Coronary artery (tissue), 2 donors: Measurements from ENCODE around the gene GALNT18.

ENCODE experiments used
- DNase-seq: peaks from one replicate; pipeline ENCODE4 v3.0.0-alpha.2; 2017; ENCODE audit warnings: low spot score
- H3K27ac ChIP-seq, 2 donors: fragments of 200-600 bp; sonication (generic); one replicate each; pipeline ENCODE4 v1.5.1; 2016 to 2019
- H3K4me3 ChIP-seq: fragments of 200-600 bp; sonication (generic); 2 replicates; pipeline ENCODE4 v1.5.1; 2016; ENCODE audit warnings: mild to moderate bottlenecking, moderate library complexity
- CTCF ChIP-seq: fragments of 200-600 bp; sonication (generic); IDR thresholded peaks from one replicate; pipeline ENCODE4 v1.5.1; 2019; ENCODE audit warnings: antibody characterized with exemption

Gene GALNT18

GRCh38 chr11:11390068-11390771 lies 231.6 kb downstream of the GALNT18 start:
- no peak overlapping the region for H3K4me3 ChIP-seq
- DNase-seq = no peak
- no peak overlapping the region for H3K27ac ChIP-seq
- TF ChIP-seq CTCF = no peak

- no peak overlapping the region for H3K4me3 ChIP-seq
- no peak for TF ChIP-seq CTCF
- H3K27ac ChIP-seq = no peak overlapping the region
- no peak for DNase-seq
Measured at GRCh38 chr11:11389238-11389637, 232.6 kb downstream of the GALNT18 start.

DNA sequence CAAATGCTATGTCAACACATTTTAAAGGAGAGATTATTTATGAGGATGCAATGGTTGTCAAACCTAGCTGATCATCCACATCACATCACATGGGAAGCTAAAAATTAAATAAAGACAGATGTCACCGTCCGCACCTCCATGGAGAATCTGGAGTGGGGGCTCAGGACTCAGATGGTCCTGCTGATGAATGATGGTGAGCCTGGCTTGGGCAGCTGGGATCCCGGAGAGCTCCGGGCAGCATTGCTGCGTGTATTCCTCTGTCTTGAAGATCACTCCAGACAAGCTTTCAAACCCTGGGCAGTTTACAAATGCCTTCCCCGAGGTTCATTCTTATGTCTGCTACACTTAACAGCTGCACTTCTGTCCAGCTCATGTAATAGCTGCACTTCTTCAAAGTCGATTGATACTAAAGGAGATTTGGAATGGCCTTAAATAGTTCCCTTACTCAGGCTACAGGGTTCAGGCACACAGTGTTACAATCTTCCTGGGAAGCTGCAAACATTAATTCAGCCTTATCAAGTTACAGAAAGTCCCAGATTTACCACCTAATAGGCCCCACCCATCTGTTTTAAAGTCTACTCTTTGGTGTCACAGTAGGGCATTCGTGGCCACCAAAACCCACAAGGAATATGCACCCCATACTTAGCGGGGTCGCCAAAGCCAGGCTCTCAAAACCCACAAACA lies 234.0 kb downstream of the GALNT18 start:
- no peak for DNase-seq
- Histone ChIP-seq H3K27ac (no peak overlapping the region), H3K4me3 (no peak overlapping the region)
- TF ChIP-seq CTCF = no peak

DNA sequence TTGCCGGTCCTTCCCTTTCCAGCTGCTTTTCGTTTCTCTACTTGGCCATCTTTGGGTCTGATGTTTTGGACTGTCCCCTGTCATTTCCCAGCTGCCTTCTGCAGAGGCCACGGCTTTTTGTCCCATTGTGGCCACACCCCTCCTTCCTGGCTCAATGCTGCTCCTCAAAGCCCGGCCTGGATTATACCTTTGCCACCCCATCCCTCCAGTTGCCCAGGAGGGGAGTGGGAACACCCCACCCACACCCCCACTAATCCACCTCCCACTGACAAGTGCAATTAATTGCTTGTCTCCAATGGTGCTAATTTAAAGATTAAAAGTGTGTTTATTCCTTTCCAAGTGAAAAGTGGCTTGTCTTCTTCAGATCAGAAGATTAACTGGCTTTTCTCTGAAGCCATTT lies 234.6 kb downstream of the GALNT18 start:
- Histone ChIP-seq H3K4me3 (no peak overlapping the region), H3K27ac (no peak overlapping the region)
- no peak for DNase-seq
- no peak for TF ChIP-seq CTCF

GRCh38 chr11:11384829-11385228 lies 237.0 kb downstream of the GALNT18 start:
- no peak for DNase-seq
- no peak for TF ChIP-seq CTCF
- Histone ChIP-seq H3K4me3 (no peak overlapping the region), H3K27ac (no peak overlapping the region)

DNA sequence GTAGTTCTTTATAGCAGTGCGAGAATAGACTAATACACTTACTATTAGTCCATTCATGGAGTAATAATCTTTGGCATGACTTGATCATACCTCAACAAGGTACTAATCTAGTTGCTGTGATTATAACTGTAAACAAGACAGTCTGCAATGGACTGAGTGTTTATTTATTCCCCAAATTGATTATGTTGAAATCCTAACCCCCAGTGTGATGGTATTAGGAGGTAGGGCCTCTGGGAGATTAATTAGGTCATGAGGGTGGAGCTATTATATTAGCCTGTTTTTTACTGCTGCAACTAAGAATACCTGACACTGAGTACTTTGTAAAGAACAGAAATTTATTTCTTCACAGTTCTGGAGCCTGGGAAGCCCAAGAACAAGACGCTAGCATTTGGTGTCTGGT lies 237.8 kb downstream of the GALNT18 start:
- no peak for TF ChIP-seq CTCF
- no peak for DNase-seq
- Histone ChIP-seq H3K27ac (no peak overlapping the region), H3K4me3 (no peak overlapping the region)
